HG02885 (cell line): Measurements from ENCODE around the gene EDC3.
"Not testable (repeated sequence)": the region's sequence is repeated elsewhere in the genome, so short reads cannot be mapped to it uniquely, and the experiment has no call there.

Source experiments
- ATAC-seq: cut with Tn5 transposase; IDR thresholded peaks from one replicate; pipeline ENCODE4 v1.9.1; 2021; ENCODE audit warnings: mild to moderate bottlenecking; ENCODE audit not compliant: unreplicated experiment, poor library complexity

The EDC3 gene

DNA sequence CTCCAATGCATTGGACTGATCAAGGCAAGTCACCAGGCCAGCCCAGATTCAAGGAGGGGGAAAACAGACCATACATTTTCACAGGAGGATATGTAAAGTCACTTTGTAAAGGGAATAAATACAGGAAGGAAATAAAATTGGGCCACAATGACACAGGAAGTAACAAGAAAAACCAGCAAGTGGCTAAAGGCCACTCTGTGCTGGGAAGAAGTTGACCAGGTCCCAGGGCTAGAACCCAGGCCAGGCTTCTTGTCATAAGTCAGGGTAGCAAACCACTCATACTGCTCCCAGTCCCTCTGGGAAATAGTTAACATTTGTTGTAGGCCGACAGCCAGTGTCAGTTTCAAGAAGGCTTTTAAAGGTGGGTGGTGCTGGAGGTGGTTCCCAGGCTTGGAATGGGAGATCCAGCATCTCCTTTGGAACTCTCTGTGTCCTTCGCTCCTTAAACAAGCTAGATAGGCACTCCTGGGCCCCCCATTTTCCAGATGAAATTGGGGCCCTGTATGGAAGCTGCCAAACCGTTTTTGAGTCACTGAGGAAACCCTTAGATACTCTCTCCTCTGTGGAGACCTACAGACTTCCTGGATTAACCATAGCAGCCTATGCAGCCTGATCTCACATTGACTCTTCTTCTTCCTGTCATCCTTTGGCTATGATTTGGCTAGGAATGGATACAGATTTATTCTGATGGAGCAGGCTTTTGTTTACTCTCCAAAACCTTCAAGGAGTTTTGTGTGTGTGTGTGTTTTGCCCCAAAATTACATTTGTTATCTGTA, 14.7 kb upstream of the EDC3 start:
- no peak for ATAC-seq

DNA sequence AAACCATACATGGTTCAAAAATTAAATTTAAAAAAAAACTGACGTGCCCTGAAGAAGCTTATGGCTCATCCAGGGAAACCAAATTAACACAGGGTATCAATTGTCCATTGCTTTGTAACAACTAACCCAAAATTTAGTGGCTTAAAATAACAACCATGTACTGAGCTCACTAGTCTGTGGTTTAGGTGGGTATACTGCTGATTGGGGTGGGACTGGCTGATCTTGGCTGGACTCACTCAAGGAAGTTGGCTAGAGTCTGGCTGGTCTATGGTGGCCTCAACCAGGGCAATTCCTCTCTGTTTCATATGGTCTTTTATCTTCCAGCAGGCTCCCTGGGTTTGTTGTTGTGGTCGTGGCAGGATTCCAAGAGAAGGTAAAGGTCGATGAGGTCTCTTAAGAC, 14.1 kb upstream of the EDC3 start:
- ATAC-seq = no peak

DNA sequence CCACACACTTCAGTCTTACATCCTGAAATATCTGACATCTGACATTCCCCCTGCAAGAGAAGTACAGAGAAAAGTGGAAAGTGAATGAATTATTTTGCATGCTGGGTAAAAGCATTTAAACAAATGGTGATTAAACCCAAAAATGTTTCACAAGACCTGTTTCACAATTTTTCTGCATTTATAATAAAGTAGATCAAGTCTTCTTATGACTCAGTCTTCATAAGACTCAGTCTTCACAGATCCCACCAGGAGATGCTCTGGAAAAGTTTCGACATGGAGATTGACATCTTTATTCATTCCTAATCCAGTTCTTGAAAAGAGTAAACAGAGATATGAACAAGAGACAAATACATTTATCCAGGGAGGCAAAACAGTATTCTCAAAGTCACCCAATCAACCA, 13.2 kb upstream of the EDC3 start:
- ATAC-seq = no peak

DNA sequence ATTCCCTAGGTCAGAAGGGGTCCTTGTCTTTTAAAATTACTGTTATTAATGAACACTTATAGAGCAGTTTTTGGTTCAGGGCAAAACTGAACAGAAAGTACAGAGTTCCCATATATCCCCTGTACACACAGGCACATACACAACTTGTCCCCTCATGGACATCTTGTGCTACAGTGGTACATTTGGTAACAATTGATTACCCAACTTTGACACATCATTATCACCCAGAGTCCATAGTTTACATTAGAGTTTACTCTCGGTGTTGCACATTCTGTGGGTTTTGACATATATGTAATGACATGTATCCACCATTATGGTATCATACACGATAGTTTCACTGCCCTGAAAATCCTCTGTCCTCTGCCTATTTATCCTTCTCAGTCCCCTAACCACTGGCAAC, 984 bp upstream of the EDC3 start:
- ATAC-seq = no peak

DNA sequence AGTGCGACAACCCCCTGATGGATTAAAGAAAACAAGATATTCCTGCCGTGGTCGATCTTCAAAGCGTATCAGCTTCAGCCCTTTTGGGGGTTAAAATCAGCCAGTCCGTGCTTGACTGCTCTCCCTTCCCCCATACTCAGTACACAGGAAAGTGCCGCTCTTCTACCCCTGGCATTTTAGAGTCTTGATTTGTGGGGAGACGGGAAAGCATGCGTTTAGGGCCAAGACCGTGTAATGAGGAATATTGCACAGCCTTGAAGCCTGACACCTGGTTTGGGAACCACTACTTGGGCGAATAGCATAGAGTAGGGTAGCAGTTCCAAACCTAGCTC, 540 bp upstream of the EDC3 start:
- no peak for ATAC-seq

DNA sequence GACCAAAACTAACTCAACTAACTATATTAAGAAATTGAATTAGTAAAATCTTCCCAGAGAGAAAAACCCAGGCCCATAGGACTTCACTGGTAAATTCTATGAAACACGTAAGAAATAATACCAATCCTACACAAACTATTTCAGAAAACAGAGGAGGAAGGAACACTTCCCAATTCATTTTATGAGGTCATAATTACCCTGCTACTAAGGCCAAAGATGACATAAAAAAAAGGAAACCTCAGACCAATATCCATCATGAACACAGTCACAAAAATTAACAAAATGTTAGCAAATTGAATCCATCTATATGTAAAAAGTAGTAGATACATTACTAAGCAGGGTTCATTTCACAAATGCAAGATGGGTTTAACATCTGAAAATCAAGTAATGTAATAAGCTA, 3.5 kb downstream of the EDC3 start:
- no peak for ATAC-seq

DNA sequence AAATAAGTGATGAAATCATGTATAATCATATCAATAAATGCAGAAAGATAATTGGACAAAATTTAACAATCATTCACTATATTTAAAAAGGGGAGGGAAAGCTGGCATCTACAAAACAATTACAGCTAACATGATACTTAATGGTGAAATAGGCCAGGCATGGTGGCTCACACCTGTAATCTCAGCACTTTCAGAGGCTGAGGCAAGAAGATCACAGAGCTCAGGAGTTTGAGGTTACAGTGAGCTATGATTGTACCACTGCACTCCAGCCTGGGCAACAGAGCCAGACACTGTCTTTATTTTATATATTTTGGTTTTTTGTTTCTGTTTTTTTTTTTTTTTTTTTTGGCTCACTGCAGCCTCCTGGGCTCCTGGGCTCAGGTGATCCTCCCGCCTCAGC, 12.1 kb downstream of the EDC3 start:
- ATAC-seq = no peak

DNA sequence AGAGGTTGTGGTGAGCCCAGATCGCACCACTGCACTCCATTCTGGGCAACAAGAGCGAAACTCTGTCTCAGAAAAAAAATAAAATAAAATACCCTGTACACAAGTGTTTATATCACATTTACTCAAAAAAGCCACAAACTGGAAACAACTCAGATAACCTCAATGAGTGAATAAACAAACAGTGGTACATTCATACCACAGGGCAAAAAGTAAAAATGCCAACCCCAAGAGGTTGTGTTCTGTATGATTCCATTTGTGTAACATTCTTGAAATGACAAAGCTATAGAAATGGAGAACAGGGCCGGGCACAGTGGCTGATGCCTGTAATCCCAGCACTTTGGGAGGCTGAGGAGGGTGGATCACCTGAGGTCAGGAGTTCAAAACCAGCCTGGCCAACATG, 12.9 kb downstream of the EDC3 start:
- no peak for ATAC-seq

DNA sequence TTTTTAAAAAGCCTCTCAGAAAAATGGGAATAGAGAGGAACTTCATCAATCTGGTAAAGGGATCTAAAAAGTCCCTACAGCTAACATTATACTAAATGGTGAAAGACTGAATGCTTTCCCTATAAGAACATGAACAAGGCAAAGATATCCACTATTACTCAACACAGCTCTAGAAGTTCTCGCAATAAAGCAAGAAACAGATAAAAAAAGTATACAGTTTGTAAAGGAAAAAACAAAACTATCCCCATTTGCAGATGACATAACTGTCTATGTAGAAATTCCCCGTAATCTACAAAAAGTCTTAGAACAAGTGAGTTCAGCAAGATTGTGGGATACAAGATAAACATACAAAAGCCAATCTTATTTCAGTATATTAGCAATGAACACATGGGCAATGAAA, 15.4 kb downstream of the EDC3 start:
- no peak for ATAC-seq

DNA sequence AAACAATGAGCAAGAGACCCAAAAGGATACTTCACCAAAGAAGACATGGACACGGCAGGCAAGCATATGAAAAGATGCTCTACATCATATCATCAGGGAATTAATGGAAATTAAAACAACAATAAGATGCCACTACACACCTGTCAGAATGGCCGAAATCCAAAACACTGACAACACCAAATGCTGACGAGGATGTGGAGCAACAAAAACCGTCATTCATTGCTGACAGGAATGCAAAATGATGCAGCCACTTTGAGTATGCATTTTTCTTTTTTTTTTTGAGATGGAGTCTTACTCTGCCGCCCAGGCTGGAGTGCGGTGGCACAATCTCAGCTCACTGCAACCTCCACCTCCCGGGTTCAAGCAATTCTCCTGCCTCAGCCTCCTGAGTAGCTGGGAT, 19.0 kb downstream of the EDC3 start:
- ATAC-seq = no peak

DNA sequence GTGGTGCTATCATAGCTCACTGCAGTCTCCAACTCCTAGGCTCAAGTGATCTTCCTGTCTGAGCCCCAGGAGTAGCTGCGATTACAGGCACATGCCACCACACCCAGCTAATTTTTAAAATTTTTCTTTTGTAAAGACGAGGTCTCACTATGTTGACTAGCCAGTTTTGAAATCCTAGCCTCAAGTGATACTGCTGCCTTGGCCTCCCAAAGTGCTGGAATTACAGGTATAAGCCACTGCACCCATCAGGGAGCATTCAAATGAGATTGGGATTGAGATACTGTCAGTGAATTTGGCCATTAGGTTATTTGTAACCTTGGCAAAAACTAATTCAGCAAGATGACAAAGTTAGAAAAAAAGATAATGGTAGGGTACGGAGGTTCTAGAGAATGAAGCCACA, 21.7 kb downstream of the EDC3 start:
- ATAC-seq = no peak

DNA sequence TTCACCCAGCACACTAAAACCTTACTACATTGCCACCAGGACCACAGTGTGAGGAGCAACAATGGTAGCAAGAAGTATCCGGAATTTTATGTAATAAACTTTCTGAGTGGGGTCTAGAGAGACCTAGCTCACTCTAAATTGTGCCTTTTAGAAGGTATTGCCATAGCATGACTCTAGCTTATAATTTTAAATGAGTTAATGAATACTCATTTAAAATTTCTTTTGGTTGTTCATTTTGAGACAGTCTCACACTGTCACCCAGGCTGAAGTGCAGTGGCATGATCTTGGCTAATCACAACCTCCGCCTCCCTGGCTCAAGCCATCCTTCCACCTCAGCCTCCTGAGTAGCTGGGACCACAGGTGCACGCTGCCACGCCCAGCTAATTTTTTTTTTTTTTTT, 26.2 kb downstream of the EDC3 start:
- ATAC-seq = no peak

DNA sequence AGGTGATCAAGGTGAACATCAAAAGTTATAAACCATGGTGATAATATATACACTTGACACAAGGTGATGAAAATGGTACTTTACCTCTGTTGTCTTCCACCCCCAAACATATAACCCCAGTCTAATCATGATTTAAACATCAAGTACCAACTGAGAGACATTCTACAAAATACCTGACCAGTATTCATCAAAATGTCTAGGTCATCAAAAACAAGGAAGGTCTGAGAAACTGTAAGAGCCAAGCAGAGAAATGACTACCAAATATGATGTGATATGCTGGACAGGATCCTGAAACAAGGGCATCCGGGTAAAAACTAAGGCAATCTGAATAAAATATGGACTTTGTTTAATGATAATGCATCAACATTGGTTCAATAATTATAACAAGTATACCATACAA, 27.8 kb downstream of the EDC3 start:
- no peak for ATAC-seq

DNA sequence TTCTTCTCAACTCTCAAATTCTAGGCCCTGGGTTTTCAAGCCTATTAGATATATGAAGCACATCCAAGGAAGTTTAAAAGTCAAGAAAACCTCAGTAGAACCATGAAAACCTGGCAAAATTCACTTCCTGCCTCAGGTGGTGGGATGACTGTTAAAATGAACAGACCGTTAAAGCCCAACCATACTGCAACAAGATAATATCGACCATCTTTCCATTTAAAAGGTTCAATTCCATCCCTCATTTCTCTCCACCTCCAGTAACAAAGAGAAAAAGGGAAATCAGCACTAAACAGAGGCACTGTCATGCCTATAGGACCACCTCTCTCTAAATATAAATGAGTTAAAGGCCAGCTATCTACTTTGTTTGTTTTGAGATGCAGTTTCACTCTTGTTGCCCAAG, 31.2 kb downstream of the EDC3 start:
- ATAC-seq = no peak

DNA sequence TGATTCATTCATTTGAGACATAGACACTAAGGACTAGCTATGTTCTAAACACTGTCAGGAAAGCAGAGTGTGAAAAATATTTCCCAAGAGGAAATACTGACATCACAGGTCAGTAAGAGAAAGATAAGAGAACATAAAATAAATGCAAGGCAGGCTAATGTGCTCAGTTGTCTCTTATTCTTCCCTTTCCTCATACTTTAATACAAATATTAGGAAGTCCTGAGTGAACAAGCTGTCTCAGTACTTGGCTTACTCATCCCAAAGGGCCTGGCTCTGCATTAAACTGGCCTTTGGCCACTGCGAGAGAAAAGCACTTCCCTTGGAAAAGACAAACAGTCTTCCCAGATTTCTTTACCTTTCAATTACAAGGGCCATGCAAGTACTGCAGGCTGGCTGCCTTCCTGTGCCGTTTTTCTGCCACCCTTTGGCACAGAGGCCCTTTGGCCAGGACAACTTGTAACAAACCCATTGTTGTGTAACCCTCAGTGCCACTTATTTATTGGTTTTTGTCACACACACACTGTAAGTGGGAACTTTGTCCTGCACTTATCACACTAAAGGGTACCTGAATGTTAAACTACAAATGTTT, 31.7 kb downstream of the EDC3 start:
- ATAC-seq = no peak

DNA sequence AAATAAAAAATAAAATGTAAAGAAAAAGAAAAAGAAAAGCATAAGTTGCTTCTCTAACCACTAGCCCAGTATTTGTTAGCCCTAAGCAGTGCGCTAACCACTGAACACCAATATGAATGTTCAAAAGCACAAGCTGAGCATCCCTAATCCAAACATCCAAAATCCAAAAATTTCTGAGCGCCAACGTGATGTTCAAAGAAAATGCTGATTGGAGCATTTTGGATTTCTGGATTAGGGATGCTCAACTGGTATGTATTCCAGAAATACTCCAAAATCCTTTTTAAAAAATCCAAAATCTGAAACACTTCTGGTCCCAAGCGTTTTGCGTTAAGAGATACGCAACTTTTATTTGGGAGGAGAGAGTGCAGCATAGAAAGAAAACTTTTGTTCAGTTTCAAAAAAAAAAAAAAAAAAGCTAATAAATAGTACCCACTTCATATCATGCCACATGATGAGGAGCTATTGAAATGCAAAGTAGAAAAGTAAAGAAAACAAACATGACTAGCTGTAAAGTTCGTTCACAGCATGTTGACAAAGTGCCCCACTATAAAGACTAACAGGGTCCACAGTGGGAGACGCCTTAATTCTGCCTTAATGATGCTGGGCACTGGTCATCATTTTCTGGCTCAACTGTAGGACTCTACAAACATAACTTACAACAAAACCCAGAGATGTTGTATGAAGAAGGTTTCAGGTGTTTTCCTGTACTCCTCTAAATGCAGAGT, 32.4 kb downstream of the EDC3 start:
- no peak for ATAC-seq

DNA sequence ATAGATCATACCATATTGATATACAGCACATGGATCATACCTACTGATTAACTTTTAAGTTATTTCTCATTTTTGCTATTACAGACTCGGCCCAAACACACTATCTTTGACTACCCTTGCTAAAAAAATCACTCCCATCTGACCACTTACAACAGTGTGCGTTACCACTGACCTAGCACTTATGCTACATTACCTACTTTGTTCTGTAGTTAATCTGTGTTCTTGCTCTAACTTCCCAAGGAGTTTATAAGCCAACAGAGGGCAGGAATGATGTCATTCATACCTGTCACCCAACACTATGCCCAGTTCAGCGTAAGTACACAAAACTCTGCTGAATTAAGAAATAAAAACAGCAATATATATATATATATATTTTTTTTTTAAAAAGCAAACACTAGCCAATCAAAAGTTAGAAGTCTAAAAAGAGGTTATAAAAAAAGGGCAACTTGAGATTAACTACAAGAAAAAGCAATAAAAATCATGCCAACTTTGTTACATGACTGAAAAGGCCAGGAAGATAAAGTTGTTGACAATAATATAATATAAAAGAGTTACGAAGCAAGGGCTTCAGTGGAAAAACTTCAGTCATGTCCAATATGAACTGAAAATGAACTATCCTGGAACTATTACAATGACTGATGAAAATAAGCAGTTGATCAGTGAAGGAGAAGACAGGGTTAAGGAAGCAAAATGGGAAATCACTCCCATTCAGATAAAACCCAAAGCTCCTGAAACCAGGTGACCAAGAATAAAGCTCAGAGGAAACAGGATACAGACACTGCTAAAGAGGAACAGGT, 33.6 kb downstream of the EDC3 start:
- no peak for ATAC-seq

DNA sequence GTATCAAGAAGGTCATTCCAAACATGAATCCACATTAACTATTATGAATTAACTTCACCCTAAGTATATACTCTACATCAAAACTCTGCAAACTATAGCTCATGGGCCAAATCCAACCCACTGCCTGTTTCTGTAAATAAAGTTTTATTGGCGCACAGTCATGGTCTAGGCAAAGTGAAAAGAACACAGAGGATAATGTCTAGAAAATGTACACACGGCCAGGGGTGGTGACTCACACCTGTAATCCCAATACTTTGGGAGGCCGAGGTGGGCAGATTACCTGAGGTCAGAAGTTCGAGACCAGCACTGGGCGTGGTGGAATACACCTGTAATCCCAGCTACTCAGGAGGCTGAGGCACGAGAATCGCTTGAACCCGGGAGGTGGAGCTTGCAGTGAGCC, 34.5 kb downstream of the EDC3 start:
- not testable (repeated sequence) for ATAC-seq

DNA sequence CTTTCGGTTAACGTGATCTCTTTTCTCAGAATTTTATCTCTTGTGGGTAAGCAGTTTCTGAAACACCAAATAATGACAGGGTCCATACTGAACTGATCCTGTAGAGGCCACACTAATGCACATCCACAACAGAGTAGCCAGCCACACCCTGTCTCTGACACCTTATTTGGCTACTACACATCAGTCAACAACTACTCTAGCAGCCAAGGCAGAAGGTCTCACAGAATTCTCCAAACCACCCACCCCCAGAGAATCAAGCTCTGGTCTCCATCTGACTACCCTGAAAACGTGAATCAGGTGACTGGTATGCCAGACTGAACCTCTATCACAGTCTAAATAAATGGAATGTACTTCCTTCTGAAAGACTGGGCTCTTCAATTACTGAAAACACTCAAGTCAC, 38.0 kb downstream of the EDC3 start:
- ATAC-seq = no peak

DNA sequence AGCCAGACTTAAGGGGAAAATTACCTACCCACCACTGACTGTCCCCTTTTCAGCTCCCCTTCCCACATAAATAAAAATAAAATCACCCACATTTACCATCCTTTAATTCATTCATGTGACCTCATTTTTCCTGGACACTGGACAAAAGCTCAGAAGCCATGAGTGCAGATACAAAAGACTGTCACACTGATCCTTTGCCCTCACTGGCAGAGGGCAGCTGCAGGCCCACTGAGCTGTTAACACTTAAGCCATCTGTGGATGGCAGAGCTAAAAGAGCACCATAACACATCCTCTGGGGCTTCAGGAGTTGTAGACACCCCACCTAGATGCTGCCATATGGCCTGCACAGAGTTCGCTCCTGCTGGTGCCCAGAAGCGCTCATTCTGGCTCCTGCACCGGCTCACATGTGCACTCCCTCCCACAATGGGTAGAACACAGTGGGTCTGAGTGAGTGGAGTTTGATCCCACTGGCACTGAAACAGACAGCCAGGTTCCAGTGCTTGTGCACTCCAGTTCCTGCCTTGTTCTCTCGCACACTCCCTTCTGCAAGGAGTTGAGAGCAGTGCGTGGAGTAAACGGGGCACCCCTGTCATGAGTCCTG, 38.8 kb downstream of the EDC3 start:
- ATAC-seq = no peak

DNA sequence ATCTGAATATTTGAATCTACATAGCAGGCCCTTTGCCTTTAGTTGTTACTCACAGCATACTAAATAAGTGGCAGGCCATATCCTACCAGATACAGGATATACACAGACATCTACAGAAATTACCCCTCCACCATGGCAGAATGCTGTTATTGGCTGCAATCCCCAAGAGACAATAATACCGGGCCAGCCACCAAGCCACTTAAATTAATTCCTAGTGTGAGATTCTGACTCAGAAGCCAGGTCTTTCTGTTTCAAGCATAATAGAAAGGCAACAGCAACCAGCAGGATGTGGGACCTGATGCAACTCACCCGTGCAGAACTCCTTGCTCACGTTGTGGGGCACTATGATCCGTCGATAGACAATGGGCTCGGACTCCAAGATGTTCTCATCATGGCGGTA, 40.4 kb downstream of the EDC3 start:
- ATAC-seq = no peak
